IPS DF 6.9 (cell line): ENCODE data around the gene ACO2.

ENCODE experiments used
- DNase-seq: peaks from one replicate; pipeline ENCODE4 v3.0.0-alpha.2; 2013; ENCODE audit warnings: low read depth, low spot score
- H3K27ac ChIP-seq: one replicate; pipeline ENCODE4 v1.5.1; 2013; ENCODE audit warnings: low read length, control low read depth
- H3K27me3 ChIP-seq: 2 replicates; pipeline ENCODE4 v1.6.1; 2013; ENCODE audit warnings: mild to moderate bottlenecking, low read length; ENCODE audit not compliant: control insufficient read depth, insufficient read depth
- H3K36me3 ChIP-seq: 2 replicates; pipeline ENCODE4 v1.6.1; 2013; ENCODE audit warnings: low read length; ENCODE audit not compliant: control insufficient read depth, insufficient read depth
- H3K4me1 ChIP-seq: 2 replicates; pipeline ENCODE4 v1.6.1; 2013; ENCODE audit warnings: low read length; ENCODE audit not compliant: control insufficient read depth, insufficient read depth
- H3K4me3 ChIP-seq: 2 replicates; pipeline ENCODE4 v1.5.1; 2013; ENCODE audit warnings: mild to moderate bottlenecking, low read length
- H3K9me3 ChIP-seq: 2 replicates; pipeline ENCODE4 v1.6.1; 2013; ENCODE audit warnings: low read length, inconsistent platforms; ENCODE audit not compliant: control insufficient read depth, insufficient read depth
- WGBS: extraction: QIAGEN DNeasy Blood & Tissue Kit; methylation state at CpG from one replicate; pipeline ENCODE4 v1.1.7; 2013; ENCODE audit warnings: mixed read lengths, missing lambda C conversion rate; ENCODE audit not compliant: insufficient read length, insufficient coverage; 5-methylcytosine and 5-hydroxymethylcytosine counted together

ACO2 gene

DNA sequence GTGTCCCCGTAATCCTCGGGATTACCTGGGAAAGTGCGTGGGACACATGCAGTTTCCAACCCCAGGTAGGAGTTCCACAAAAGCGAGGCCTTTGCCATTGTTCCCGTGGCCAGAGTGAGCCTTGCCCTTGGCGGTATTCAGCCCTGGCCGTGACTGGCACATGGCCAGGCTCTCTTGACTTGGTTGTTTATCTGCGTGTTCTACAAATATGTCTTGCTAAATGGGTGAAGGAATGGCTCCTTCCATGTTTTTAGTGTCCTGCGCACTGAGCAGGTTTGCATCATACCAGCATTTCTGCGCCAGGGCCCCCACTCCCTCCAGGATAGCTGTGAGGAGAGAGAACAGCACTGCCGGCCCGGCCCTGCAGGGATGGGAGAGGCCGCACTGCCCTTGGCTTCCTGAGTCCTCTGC lies 55.3 kb downstream of the ACO2 start:
- no CpG with 5 or more reads among the region's 13 CpGs for WGBS
- Histone ChIP-seq H3K4me3 (no peak overlapping the region), H3K36me3 (peaks cover 41% of the 10 kb centered on the region), H3K4me1 (no peaks in the 10 kb centered on the region), H3K9me3 (no peaks in the 10 kb centered on the region), H3K27me3 (no peaks in the 10 kb centered on the region), H3K27ac (no peak overlapping the region)
- no peak for DNase-seq

DNA sequence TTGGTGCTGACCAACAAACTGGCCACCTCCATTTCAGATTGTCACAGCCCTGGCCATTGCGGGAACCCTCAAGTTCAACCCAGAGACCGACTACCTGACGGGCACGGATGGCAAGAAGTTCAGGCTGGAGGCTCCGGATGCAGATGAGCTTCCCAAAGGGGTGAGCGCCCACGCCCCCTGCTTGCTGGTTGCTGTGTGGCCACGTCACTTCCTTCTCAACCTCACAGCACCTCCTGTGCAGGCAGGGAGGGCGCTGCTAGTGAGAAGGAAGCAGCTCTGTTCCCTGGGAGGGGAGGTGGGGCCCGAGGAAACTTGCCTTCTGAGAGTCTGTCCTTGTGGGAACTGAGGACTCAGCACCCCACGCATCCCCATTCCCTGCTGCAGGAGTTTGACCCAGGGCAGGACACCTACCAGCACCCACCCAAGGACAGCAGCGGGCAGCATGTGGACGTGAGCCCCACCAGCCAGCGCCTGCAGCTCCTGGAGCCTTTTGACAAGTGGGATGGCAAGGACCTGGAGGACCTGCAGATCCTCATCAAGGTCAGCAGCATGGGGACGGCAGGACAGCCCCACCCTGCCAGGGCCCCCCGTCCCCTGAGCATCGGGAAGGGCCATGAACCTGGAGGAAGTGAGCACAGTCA lies 56.0 kb downstream of the ACO2 start:
- Histone ChIP-seq H3K27ac (no peak overlapping the region), H3K36me3 (peaks cover 42% of the 10 kb centered on the region), H3K9me3 (no peaks in the 10 kb centered on the region), H3K4me1 (no peaks in the 10 kb centered on the region), H3K4me3 (no peak overlapping the region), H3K27me3 (no peaks in the 10 kb centered on the region)
- DNase-seq, result no peak
- WGBS, result no CpG with 5 or more reads among the region's 17 CpGs

DNA sequence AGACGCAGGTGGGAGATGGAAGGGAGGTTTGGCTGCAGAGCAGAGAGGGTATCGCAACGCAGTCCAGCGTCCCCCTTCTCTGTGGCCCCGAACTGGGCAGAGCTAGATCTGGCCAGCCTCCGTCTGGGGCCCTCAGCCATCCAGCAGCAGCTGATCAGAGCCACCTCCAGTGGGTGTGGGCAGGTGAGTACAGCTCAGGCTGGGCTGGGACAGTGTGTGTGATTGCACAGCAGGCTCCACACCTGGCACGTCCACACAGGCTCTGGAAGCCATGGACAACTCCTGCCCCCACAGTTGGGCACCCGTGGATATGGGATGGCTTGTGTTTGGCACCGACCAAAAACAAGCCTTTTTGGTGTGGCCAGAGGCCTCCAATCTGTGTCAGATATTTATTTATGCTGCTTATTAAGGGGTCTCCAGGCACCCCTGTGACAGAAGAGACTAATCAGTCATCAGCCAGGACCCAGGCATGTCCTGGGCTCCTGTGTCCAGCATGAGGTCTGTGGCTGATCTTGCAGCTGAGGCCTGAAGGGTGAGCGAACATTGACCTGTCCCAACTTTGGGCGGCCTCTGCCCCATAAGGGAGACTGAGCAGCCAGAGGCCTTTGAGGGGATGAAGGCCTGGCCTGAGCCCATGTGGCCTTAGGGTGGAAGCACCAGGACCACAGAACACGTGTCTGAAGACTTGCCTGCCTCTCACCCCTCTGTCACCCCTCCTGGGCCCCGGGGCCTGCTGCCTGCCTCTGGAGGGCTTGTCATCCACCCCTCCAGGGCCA lies 56.7 kb downstream of the ACO2 start:
- DNase-seq, result no peak
- Histone ChIP-seq H3K27ac (no peak overlapping the region), H3K36me3 (peaks cover 47% of the 10 kb centered on the region), H3K27me3 (no peaks in the 10 kb centered on the region), H3K4me1 (no peaks in the 10 kb centered on the region), H3K4me3 (no peak overlapping the region), H3K9me3 (no peaks in the 10 kb centered on the region)
- no CpG with 5 or more reads among the region's 13 CpGs for WGBS

DNA sequence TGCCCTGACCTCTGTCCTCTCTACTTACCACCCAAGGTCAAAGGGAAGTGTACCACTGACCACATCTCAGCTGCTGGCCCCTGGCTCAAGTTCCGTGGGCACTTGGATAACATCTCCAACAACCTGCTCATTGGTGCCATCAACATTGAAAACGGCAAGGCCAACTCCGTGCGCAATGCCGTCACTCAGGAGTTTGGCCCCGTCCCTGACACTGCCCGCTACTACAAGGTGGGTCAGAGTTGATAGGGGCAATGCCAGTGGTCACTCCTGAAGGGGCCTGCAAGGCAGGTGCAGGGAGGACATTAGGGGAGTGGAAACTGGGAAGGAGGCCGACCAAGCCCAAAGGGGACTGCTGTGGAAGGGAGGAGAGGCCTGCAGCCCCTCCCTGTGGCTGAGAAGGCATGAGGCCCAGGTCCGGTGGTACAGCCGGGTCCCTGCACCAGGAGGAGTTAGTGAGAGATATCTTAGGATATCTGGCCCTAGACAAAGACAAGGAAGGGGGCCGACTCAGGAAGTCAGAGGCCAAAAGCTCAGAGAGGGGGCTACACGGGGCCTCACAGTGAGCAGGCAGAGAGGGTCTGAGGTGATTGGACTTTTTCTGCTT lies 57.4 kb downstream of the ACO2 start:
- Histone ChIP-seq H3K9me3 (no peaks in the 10 kb centered on the region), H3K27me3 (no peaks in the 10 kb centered on the region), H3K27ac (no peak overlapping the region), H3K36me3 (peaks cover 51% of the 10 kb centered on the region), H3K4me1 (no peaks in the 10 kb centered on the region), H3K4me3 (no peak overlapping the region)
- DNase-seq, result no peak
- no CpG with 5 or more reads among the region's 12 CpGs for WGBS

DNA sequence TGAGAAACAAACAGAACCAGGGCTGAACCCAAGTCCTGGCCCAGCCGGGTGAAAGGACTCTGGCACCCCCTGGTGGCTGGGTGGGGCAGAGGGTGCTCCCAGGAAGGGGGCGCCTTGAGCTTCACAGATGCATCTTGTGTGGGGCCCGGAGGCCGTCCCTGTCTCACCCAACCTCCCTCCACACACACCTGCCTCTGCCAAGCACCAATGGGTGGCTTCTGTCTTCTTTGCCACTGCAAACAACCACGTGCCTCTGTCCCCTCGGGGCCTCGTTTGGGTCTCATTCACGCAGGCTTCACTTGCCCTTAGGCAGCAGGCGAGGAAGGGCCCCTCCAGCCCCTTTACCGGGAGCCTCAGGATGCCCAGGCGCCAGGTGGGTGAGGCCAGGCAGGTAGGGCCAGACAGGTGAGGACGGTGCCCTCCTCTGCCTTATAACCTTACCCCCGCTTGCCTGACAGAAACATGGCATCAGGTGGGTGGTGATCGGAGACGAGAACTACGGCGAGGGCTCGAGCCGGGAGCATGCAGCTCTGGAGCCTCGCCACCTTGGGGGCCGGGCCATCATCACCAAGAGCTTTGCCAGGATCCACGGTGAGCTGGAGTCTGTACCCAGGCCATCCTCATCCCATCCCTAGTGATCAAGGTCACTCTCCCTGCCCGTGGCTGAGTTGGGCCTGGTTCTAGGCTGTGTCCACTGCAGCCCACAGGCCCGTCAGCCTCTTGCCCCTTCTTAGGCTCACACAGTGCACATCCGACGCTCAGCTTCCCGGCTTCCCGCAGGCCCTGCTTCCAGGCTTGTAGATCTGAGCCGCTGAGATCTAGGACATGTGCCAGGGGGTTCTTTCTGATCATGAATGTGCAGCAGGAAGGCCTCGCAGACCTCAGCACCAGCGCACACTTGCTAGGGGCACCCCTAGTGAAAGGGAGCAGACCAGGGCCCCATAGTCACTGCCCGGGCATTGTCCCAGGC lies 58.2 kb downstream of the ACO2 start:
- Histone ChIP-seq H3K4me3 (no peak overlapping the region), H3K4me1 (no peaks in the 10 kb centered on the region), H3K9me3 (no peaks in the 10 kb centered on the region), H3K36me3 (peaks cover 56% of the 10 kb centered on the region), H3K27ac (no peak overlapping the region), H3K27me3 (no peaks in the 10 kb centered on the region)
- no peak for DNase-seq
- no CpG with 5 or more reads among the region's 32 CpGs for WGBS

DNA sequence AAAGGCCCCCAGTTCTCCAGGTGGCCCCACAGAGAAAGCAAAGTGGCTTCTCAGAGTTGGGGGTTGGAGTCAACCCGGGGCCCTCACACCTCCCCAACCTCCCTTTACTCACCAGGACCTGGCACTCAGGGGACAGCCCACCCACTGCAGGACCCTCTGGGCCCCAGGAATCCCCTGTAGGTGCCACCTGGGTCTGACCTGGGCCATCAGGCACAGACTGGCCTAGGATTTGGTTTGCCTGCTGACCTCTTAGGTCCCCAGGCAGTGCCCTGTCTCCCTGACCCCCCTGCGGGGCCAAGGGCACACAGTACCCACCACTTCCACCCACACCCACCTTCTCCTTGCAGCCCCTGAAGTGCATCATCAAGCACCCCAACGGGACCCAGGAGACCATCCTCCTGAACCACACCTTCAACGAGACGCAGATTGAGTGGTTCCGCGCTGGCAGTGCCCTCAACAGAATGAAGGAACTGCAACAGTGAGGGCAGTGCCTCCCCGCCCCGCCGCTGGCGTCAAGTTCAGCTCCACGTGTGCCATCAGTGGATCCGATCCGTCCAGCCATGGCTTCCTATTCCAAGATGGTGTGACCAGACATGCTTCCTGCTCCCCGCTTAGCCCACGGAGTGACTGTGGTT lies 59.3 kb downstream of the ACO2 start:
- Histone ChIP-seq H3K4me1 (peaks cover 2% of the 10 kb centered on the region; the same call in 1 of the 2 replicates), H3K36me3 (peaks cover 63% of the 10 kb centered on the region), H3K27ac (no peak overlapping the region), H3K4me3 (no peak overlapping the region), H3K9me3 (no peaks in the 10 kb centered on the region), H3K27me3 (no peaks in the 10 kb centered on the region)
- no peak for DNase-seq
- WGBS, result no CpG with 5 or more reads among the region's 16 CpGs

DNA sequence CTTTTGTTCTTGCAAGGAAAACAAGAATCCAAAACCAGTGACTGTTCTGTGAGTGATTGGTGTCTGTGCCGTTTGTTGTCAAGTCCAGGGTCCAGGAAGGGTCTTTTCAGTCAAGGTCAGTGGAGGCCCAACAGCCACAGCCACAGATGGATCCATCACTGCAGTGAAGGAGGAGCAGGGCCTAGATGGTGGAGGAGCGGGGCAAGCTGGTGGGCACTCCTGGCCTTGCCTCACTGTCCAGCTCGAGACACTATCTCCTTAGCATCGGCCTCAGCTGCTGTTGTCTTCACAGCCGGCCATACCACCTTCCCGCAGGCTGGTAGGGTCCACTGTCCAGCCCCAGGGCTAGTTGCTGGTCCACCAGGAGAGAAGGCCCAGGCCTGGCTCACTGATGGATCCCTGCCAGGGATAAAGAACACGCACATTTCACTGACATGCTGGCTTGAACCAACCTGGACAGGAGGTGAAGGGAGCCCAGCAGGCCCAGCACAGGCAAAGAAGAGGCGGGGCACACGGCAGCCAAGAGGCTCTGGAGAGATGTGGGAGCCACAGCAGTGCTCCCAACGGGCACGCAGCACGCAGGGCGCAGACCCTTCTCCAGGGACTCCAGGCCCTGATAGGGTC lies 60.1 kb downstream of the ACO2 start:
- H3K36me3 ChIP-seq, result peaks cover 55% of the 10 kb centered on the region

DNA sequence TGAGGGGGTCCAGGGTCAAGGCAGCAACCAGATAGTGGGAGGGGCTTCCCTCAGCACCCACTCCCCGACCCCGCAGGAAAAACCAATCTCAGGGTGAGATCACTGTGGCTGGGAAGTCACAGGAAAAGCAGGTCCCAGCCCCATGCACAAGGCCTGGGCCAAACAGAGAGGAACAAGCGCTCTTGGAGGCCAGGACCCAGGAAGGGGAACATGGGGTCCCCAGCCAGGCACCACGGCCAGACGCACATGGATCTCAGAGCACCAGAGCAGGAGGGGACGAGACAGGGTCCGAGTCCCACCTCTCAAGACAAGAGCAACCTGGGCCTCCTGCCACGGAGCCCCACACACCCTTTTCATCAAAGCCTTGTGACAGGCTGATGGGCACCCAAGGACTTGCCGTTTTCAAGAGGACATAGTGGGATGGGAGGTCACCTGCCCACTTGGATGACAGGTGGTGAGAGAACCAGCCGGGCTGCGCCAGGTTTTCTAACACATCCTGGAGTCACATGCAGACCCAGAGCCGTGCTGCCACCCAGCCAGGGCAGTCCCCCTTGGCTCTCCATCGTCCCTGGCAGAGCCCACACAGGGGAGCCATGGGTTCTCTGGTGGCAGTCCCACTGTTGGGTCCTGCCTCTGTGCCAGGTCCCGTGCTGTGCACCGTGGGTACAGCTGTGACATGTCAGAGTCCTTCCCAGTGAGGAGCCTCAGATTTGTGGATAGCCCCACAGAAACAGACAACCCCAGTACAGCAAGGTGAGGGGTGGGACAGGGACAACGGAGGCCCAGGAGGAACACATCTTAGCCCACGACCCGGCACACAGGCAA lies 62.2 kb downstream of the ACO2 start:
- no CpG with 5 or more reads among the region's 18 CpGs for WGBS
- H3K36me3 ChIP-seq, result peaks cover 45% of the 10 kb centered on the region

More for the DNA sequence above, 60.1 kb downstream of the ACO2 start:
- H3K9me3 ChIP-seq, result no peaks in the 10 kb centered on the region
- no CpG with 5 or more reads among the region's 13 CpGs for WGBS
- H3K4me1 ChIP-seq, result peaks cover 2% of the 10 kb centered on the region; the same call in 1 of the 2 replicates
- no peak for DNase-seq
- no peak overlapping the region for H3K4me3 ChIP-seq
- H3K27me3 ChIP-seq, result no peaks in the 10 kb centered on the region
- H3K27ac ChIP-seq, result no peak overlapping the region

More for the DNA sequence above, 62.2 kb downstream of the ACO2 start:
- no peak overlapping the region for H3K27ac ChIP-seq
- H3K4me1 ChIP-seq, result peaks cover 2% of the 10 kb centered on the region; the same call in 1 of the 2 replicates
- no peaks in the 10 kb centered on the region for H3K9me3 ChIP-seq
- DNase-seq, result no peak
- no peak overlapping the region for H3K4me3 ChIP-seq
- no peaks in the 10 kb centered on the region for H3K27me3 ChIP-seq
